Pancreas (tissue), 10 donors: Measurements from ENCODE around the gene INPP5A. TPM values are rescaled to one million over a fixed set of nuclear protein-coding genes. Genes with fewer than 3 reads are reported as not detected.

ENCODE experiments used
- ATAC-seq, 4 donors: fragments of 200-7000 bp; cut with Tn5 transposase; one replicate each; pipeline versions ENCODE4 v1.8.0 to v1.9.1; 2020; ENCODE audit warnings: mild to moderate bottlenecking in 4 of 4, moderate library complexity in 4 of 4
- DNase-seq, 6 donors: peaks; one replicate each; pipeline ENCODE4 v3.0.0-alpha.2; 2020
- FAIRE-seq: peaks from 2 replicates; lab custom pipeline; 2012; peaks lifted over from hg19 to GRCh38; lab: Jason Lieb, UNC
- H3K27ac ChIP-seq, 4 donors: fragments of 200-600 bp; sonication (generic); 1 replicate in 3 of 4; 2 replicates in 1 of 4; pipeline versions ENCODE4 v1.5.0 to v1.8.0; 2020
- H3K27me3 ChIP-seq, 4 donors: fragments of 200-600 bp; one replicate each; pipeline ENCODE4 v1.8.0; 2021
- H3K36me3 ChIP-seq, 3 donors: fragments of 200-600 bp; sonication (generic) in 1 of 3; one replicate each; pipeline versions ENCODE4 v1.5.0 to v1.8.0; 2020 to 2021
- H3K4me1 ChIP-seq, 3 donors: fragments of 200-600 bp; one replicate each; pipeline ENCODE4 v1.8.0; 2021
- H3K4me3 ChIP-seq, 4 donors: fragments of 200-600 bp; sonication (generic) in 2 of 4; one replicate each; pipeline versions ENCODE4 v1.5.0 to v1.8.0; 2020 to 2021
- H3K9me3 ChIP-seq, 4 donors: fragments of 200-600 bp; one replicate each; pipeline ENCODE4 v1.8.0; 2021
- WGBS, 2 donors: extraction: QIAGEN DNeasy Blood & Tissue Kit; methylation state at CpG; one replicate each; pipeline ENCODE4 v1.1.7; 2013; 5-methylcytosine and 5-hydroxymethylcytosine counted together
- intact Hi-C, 3 donors: fragments of 100-400 bp; cut with DNase I; formaldehyde crosslinking; loops; one replicate each; pipeline versions ENCODE4 v1.11.1 to v1.14.2; 2022
- polyA plus RNA-seq, 2 donors: library from polyadenylated mRNA; stranded (reverse); fragments of 200-250 nt; gene quantifications; one replicate each; pipeline ENCODE4 v1.2.3, GENCODE V29; 2013
- total RNA-seq, 6 donors: library from RNA; stranded (reverse); fragmentation: NEBNext Ultra II Directional in 4 of 6; extraction: Animal tissue kit (Norgen Biotek cat#: 25700) in 4 of 6; gene quantifications; one replicate each; pipeline versions ENCODE4 v1.2.1 to v1.2.4, GENCODE V29; 2021 to 2023
- TF ChIP-seq, protein P1 (sequence below), 4 donors: fragments of 200-600 bp; sonication (generic) in 3 of 4; IDR thresholded peaks; one replicate each; pipeline versions ENCODE4 v1.5.0 to v1.8.0; 2021; ENCODE audit warnings: antibody characterized with exemption in 4 of 4
- donor health status: healthy with polysubstance abuse.
- donor health status: DM: no; HTN: no; CAD: no; lungs with moderate emphysema.
- donor health status: DM: no; HTN: no; CAD: no.
- donor health status: control.
- donor health status: control.
- donor health status: Bipolar disorder and iron deficiency.
- donor health status: DM: yes; HTN: yes; CAD: no.
- donor health status: DM: no; HTN: no; CAD: no.
- donor health status: DM: no; HTN: no; CAD: no.
- donor health status: DM: yes; HTN: yes; CAD: no.

The INPP5A gene
- total and polyA plus RNA-seq, 8 donors: 5.9 to 15.6 (median 11.3) TPM

DNA sequence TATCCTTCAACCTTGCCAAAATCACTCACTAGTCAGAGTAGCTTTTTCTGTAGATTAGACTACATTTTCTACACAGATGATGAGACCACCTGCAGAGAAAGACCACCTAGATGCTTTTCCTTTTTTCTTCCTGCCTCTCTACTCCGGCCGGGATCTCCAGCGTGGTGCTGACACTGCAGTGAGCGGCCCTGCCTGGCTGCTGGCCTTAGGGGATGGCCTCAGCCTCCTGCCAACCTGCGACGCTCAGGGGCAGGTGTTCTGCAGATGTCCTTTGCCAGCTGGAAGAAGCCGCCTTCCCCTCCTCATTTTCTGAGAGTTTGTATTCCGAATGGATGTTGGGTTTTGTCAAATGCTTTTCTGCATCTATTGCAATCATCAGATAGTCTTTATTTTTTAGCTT lies 291.8 kb downstream of the INPP5A start:
- no peaks in the 10 kb centered on the region for H3K4me1 ChIP-seq
- DNase-seq (peak in 1 of 6 donors; percentile 35), ATAC-seq (no peak), FAIRE-seq (no peak)
- no peak overlapping the region for H3K27ac ChIP-seq
- H3K9me3 ChIP-seq: no peaks in the 10 kb centered on the region
- 48 to 68% methylated on average over 8 of the region's 8 CpGs for WGBS, 2 donors
- no peaks in the 10 kb centered on the region for H3K36me3 ChIP-seq
- peaks cover 0 to 7% (median 0%) of the 10 kb centered on the region in 4 donors for H3K27me3 ChIP-seq
- TF ChIP-seq, protein P1, sequence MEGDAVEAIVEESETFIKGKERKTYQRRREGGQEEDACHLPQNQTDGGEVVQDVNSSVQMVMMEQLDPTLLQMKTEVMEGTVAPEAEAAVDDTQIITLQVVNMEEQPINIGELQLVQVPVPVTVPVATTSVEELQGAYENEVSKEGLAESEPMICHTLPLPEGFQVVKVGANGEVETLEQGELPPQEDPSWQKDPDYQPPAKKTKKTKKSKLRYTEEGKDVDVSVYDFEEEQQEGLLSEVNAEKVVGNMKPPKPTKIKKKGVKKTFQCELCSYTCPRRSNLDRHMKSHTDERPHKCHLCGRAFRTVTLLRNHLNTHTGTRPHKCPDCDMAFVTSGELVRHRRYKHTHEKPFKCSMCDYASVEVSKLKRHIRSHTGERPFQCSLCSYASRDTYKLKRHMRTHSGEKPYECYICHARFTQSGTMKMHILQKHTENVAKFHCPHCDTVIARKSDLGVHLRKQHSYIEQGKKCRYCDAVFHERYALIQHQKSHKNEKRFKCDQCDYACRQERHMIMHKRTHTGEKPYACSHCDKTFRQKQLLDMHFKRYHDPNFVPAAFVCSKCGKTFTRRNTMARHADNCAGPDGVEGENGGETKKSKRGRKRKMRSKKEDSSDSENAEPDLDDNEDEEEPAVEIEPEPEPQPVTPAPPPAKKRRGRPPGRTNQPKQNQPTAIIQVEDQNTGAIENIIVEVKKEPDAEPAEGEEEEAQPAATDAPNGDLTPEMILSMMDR (IDR thresholded peaks at IDR 0.05): no peak
- intact Hi-C loops: no loop called here
- H3K4me3 ChIP-seq: no peak overlapping the region

DNA sequence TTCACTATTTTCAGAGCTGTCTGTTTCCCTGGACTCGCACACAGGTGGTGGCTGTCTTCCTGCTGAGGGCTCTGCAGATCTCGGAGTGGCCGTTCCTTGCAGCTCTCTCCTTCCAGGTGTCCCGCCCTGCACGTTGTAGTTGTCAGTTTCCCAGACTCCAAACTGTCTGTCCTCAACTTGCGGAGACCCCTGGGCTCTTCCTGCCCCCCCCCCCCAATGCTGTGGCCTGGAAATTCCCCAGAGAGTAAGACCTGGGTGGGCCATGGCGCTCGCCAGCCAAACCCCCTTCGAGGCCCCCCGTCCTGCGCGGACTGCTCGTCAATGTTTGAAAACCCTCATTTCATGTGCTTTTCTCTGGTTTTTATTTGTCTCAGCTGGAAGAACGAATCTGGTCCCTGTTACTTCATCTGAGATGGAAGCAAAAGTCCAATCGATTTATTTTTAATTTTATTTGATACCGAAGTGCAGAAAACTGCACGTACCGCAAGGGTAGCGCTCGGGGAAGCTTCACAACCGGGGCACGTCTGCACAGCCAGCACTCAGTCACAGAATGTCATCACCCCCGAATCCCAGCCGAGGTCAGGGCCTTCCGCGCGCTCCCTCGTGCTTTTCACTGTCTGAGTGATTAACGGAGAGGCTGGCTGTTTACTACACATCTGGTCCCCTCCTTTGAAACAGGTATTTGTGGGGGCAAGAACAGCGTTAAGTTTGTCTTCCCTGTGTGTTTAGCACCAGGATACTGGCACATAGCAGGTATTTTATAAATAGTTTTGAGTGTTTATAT lies 294.8 kb downstream of the INPP5A start:
- Histone ChIP-seq H3K36me3 (no peaks in the 10 kb centered on the region), H3K4me3 (no peak overlapping the region), H3K27me3 (peaks cover 0 to 12% (median 0%) of the 10 kb centered on the region in 4 donors), H3K9me3 (no peaks in the 10 kb centered on the region), H3K27ac (no peak overlapping the region), H3K4me1 (no peaks in the 10 kb centered on the region)
- FAIRE-seq: no peak
- ATAC-seq: no peak
- TF ChIP-seq, protein P1 (IDR thresholded peaks at IDR 0.05): no peak
- WGBS, 2 donors: 39 to 44% methylated on average over 30 of the region's 30 CpGs
- DNase-seq: no peak
- intact Hi-C loops: loop anchor here in 1 of 3 donors (10.0 kb wide), 1 partner anchor 292 kb away; no protein-coding TSS in a partner anchor

Other genes with a start within 250 kb of the INPP5A start
- gene STK32C, start 229.8 kb upstream of the INPP5A start, total RNA-seq: 1 to 10 TPM; 3.3 to 6.3 (median 4.2) TPM
- 10 to 100 TPM in 1 of 2 donors, 1 to 10 TPM in 1; 9.9 to 13.2 TPM for gene STK32C, start 229.8 kb upstream of the INPP5A start, polyA plus RNA-seq
- gene LRRC27, start 205.6 kb upstream of the INPP5A start, total RNA-seq: 1 to 10 TPM; 2.5 to 6.5 (median 4.1) TPM
- 10 to 100 TPM in 1 of 2 donors, 1 to 10 TPM in 1; 5.8 to 11.1 TPM for gene LRRC27, start 205.6 kb upstream of the INPP5A start, polyA plus RNA-seq
- gene PWWP2B, start 140.6 kb upstream of the INPP5A start, total RNA-seq: 10 to 100 TPM; 17.8 to 44.1 (median 25.9) TPM
- gene PWWP2B, start 140.6 kb upstream of the INPP5A start, polyA plus RNA-seq: 10 to 100 TPM; 23.5 to 25.2 TPM
- 1 to 10 TPM in 1 of 6 donors, under 1 TPM in 2, not detected in 3; 0.09 to 1.2 (median 0.12) TPM for gene NKX6-2, start 248.4 kb downstream of the INPP5A start, total RNA-seq
- 1 to 10 TPM in 1 of 2 donors, under 1 TPM in 1; 0.16 to 2.3 TPM for gene NKX6-2, start 248.4 kb downstream of the INPP5A start, polyA plus RNA-seq